ENCODE results near the gene DCAF11.

DCAF11 gene

DNA sequence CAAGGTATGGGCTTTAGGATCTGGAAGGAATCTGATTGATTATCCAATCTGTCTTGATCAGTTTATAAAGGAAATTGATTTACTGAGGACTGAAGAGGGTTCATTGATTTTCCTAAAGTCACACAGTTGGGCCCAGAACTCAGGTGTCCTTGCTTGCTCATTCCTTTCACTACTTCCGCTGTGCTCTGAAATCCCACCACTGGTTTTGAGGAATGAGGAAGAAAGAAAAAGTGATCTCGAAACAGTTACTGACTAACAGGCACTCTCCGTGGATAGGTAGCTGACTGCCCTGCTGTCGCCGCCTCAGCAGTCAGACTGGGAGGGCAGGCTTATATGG lies 15.8 kb downstream of the DCAF11 start, which contains the start of gene FITM1:
TSS of gene FITM1 (plus strand) at position 280 of the 337 bp plus-strand sequence. CDS start 905 bp downstream, outside the sequence.
- no peak within 1 kb of the TSS for H3K18ac ChIP-seq (ENCODE audit: low read depth in 1 of 2, low read length in 2 of 2)
- H3K36me3 ChIP-seq (ENCODE audit: control insufficient read depth in 1 of 2, insufficient read depth in 2 of 2, low read depth in 1 of 2, low read length in 2 of 2), result peaks cover 0 to 12% of the 10 kb centered on the region in 2 experiments
- no peak within 1 kb of the TSS for H3K27ac ChIP-seq (ENCODE audit: low read length, poor library complexity, severe bottlenecking)
- peaks cover under 1% of the 10 kb centered on the region for H3K4me1 ChIP-seq (ENCODE audit: control insufficient read depth, insufficient read depth, low read depth, low read length)
- H2BK120ac ChIP-seq (ENCODE audit: low read depth, low read length), result no peak within 1 kb of the TSS
- no peak within 1 kb of the TSS for H2BK12ac ChIP-seq (ENCODE audit: low read length in 2 of 2)
- WGBS, result 89% methylated on average over 5 of the region's 5 CpGs
- no peak within 1 kb of the TSS for H2AK5ac ChIP-seq (ENCODE audit: low read length, severe bottlenecking)
- H3K9ac ChIP-seq (ENCODE audit: low read length), result no peak within 1 kb of the TSS
- no peak within 1 kb of the TSS for H4K8ac ChIP-seq (ENCODE audit: low read length)
- no peaks in the 10 kb centered on the region for H3K9me3 ChIP-seq (ENCODE audit: control insufficient read depth, low read length)
- H4K91ac ChIP-seq (ENCODE audit: low read length), result no peak within 1 kb of the TSS
- no peak within 1 kb of the TSS for H2AFZ ChIP-seq (ENCODE audit: low read depth, low read length)
- no peak within 1 kb of the TSS for H3K14ac ChIP-seq (ENCODE audit: low read length in 2 of 2)
- H3K4ac ChIP-seq (ENCODE audit: low read depth in 1 of 2, low read length in 2 of 2), result no peak within 1 kb of the TSS
- no peak for DNase-seq
- H3K4me2 ChIP-seq (ENCODE audit: low read length, poor library complexity, severe bottlenecking), result no peak within 1 kb of the TSS
- H3K23ac ChIP-seq (ENCODE audit: low read length in 2 of 2), result no peak within 1 kb of the TSS
- no peaks in the 10 kb centered on the region for H3K79me1 ChIP-seq (replicated peaks; ENCODE audit: low read length, poor library complexity, severe bottlenecking)
- no peak within 1 kb of the TSS for H2BK15ac ChIP-seq (ENCODE audit: low read depth, poor library complexity, severe bottlenecking)
- no peak within 1 kb of the TSS for H3K4me3 ChIP-seq (ENCODE audit: insufficient read depth in 1 of 2, low read depth in 1 of 2, low read length in 2 of 2)
- H3K27me3 ChIP-seq (ENCODE audit: control insufficient read depth in 1 of 2, insufficient read depth in 1 of 2, low read length in 2 of 2), result no peaks in the 10 kb centered on the region
- H2BK5ac ChIP-seq (ENCODE audit: low read depth, low read length, poor library complexity, severe bottlenecking), result no peak within 1 kb of the TSS

DNA sequence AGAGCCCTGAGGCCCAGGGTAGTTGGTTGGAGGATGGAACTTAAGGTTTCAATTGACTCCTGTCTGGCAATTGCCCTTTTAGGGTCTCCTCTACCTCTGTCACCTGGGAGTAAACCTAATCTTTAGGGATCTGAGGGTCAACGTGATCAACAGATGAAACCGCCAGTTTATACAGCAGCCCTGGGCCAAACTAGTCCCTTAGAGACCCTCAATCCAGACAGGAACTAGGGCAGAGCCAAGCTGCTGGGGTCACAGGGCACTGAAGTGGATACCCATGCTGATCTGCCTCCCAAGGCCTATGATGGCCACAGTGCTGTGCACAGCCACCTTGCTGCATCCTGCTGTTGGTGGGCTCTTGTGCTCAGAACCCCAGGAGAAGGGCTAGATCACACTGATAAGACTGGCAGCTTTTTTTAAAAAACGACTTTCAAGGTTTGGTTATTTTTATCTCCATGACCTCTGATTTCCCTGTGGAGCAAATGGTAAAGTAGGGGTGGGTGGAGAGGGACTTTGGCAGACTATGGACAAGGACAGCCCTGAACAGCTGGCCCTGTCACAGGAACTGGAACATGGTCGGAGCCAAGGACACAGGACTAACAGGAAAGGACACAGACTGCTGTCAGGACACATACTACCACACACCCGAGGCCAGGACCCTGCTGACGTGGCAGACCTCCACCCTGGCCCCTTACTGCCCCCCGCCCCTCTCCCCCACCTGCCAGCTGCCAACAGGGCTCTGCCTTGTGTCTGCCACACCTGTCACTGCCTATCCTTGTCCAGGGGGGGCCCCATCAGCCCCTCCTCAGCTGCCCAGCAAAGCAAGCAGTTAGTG lies 16.4 kb downstream of the DCAF11 start:
- H4K91ac ChIP-seq (ENCODE audit: low read length), result no peak overlapping the region
- H4K8ac ChIP-seq (ENCODE audit: low read length), result no peak overlapping the region
- no peak overlapping the region for H2AFZ ChIP-seq (ENCODE audit: low read depth, low read length)
- no peaks in the 10 kb centered on the region for H3K27me3 ChIP-seq (ENCODE audit: control insufficient read depth in 1 of 2, insufficient read depth in 1 of 2, low read length in 2 of 2)
- H2BK15ac ChIP-seq (ENCODE audit: low read depth, poor library complexity, severe bottlenecking), result no peak overlapping the region
- H2AK5ac ChIP-seq (ENCODE audit: low read length, severe bottlenecking), result no peak overlapping the region
- H2BK5ac ChIP-seq (ENCODE audit: low read depth, low read length, poor library complexity, severe bottlenecking), result no peak overlapping the region
- no peak overlapping the region for H3K18ac ChIP-seq (ENCODE audit: low read depth in 1 of 2, low read length in 2 of 2)
- H3K14ac ChIP-seq (ENCODE audit: low read length in 2 of 2), result no peak overlapping the region
- 75% methylated on average over 6 of the region's 7 CpGs for WGBS
- no peak overlapping the region for H2BK12ac ChIP-seq (ENCODE audit: low read length in 2 of 2)
- no peak overlapping the region for H3K9ac ChIP-seq (ENCODE audit: low read length)
- H3K4me2 ChIP-seq (ENCODE audit: low read length, poor library complexity, severe bottlenecking), result no peak overlapping the region
- H3K36me3 ChIP-seq (ENCODE audit: control insufficient read depth in 1 of 2, insufficient read depth in 2 of 2, low read depth in 1 of 2, low read length in 2 of 2), result peaks cover 0 to 12% of the 10 kb centered on the region in 2 experiments
- no peaks in the 10 kb centered on the region for H3K9me3 ChIP-seq (ENCODE audit: control insufficient read depth, low read length)
- H3K4ac ChIP-seq (ENCODE audit: low read depth in 1 of 2, low read length in 2 of 2), result no peak overlapping the region
- no peak for DNase-seq
- no peak overlapping the region for H2BK120ac ChIP-seq (ENCODE audit: low read depth, low read length)
- no peak overlapping the region for H3K23ac ChIP-seq (ENCODE audit: low read length in 2 of 2)
- no peak overlapping the region for H3K4me3 ChIP-seq (ENCODE audit: insufficient read depth in 1 of 2, low read depth in 1 of 2, low read length in 2 of 2)
- H3K79me1 ChIP-seq (replicated peaks; ENCODE audit: low read length, poor library complexity, severe bottlenecking), result no peaks in the 10 kb centered on the region
- H3K4me1 ChIP-seq (ENCODE audit: control insufficient read depth, insufficient read depth, low read depth, low read length), result peaks cover 4% of the 10 kb centered on the region
- H3K27ac ChIP-seq (ENCODE audit: low read length, poor library complexity, severe bottlenecking), result no peak overlapping the region

DNA sequence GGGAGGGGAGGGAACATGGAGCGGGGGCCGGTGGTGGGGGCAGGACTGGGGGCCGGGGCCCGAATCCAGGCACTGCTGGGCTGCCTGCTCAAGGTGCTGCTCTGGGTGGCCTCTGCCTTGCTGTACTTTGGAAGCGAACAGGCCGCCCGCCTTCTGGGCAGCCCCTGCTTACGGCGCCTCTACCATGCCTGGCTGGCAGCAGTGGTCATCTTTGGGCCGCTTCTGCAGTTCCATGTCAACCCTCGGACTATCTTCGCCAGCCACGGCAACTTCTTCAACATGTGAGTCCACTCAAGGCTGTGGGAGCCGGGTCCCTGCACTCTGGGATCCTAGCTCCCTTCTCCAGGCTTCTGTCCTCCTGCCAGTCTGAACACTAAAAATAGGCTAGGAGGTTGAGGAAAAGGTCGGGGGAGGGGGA lies 17.0 kb downstream of the DCAF11 start:
- Histone ChIP-seq H3K14ac (ENCODE audit: low read length in 2 of 2) (no peak overlapping the region), H3K79me1 (replicated peaks; ENCODE audit: low read length, poor library complexity, severe bottlenecking) (peaks cover 3% of the 10 kb centered on the region), H3K27ac (ENCODE audit: low read length, poor library complexity, severe bottlenecking) (no peak overlapping the region), H2BK15ac (ENCODE audit: low read depth, poor library complexity, severe bottlenecking) (no peak overlapping the region), H2BK5ac (ENCODE audit: low read depth, low read length, poor library complexity, severe bottlenecking) (no peak overlapping the region), H3K27me3 (ENCODE audit: control insufficient read depth in 1 of 2, insufficient read depth in 1 of 2, low read length in 2 of 2) (no peaks in the 10 kb centered on the region), H3K23ac (ENCODE audit: low read length in 2 of 2) (no peak overlapping the region), H4K8ac (ENCODE audit: low read length) (no peak overlapping the region), H2BK120ac (ENCODE audit: low read depth, low read length) (no peak overlapping the region), H3K9me3 (ENCODE audit: control insufficient read depth, low read length) (no peaks in the 10 kb centered on the region), H3K18ac (ENCODE audit: low read depth in 1 of 2, low read length in 2 of 2) (no peak overlapping the region), H4K91ac (ENCODE audit: low read length) (no peak overlapping the region), H3K9ac (ENCODE audit: low read length) (no peak overlapping the region), H2AK5ac (ENCODE audit: low read length, severe bottlenecking) (no peak overlapping the region), H3K36me3 (ENCODE audit: control insufficient read depth in 1 of 2, insufficient read depth in 2 of 2, low read depth in 1 of 2, low read length in 2 of 2) (peaks cover 0 to 12% of the 10 kb centered on the region in 2 experiments), H3K4me1 (ENCODE audit: control insufficient read depth, insufficient read depth, low read depth, low read length) (peaks cover 6% of the 10 kb centered on the region), H3K4me3 (ENCODE audit: insufficient read depth in 1 of 2, low read depth in 1 of 2, low read length in 2 of 2) (no peak overlapping the region), H2AFZ (ENCODE audit: low read depth, low read length) (no peak overlapping the region), H2BK12ac (ENCODE audit: low read length in 2 of 2) (no peak overlapping the region), H3K4me2 (ENCODE audit: low read length, poor library complexity, severe bottlenecking) (no peak overlapping the region), H3K4ac (ENCODE audit: low read depth in 1 of 2, low read length in 2 of 2) (no peak overlapping the region)
- no peak for DNase-seq
- 91% methylated on average over 15 of the region's 15 CpGs for WGBS

DNA sequence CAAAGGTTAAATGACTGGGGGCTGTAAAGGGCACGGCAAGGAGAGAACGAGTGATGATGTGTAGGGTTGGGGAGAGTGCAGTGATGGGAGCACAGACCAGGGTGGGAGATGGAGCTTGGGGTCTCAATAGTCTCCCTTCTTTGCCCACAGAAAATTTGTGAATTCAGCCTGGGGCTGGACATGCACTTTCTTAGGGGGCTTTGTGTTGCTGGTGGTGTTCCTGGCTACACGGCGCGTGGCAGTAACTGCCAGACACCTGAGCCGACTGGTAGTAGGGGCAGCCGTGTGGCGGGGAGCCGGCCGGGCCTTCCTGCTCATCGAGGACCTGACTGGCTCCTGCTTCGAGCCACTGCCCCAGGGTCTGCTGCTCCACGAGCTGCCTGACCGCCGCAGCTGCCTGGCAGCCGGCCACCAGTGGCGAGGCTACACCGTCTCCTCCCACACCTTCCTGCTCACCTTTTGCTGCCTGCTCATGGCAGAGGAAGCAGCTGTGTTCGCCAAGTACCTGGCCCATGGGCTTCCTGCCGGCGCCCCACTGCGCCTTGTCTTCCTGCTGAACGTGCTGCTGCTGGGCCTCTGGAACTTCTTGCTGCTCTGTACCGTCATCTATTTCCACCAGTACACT lies 17.6 kb downstream of the DCAF11 start:
- Histone ChIP-seq H3K4ac (ENCODE audit: low read depth in 1 of 2, low read length in 2 of 2) (no peak overlapping the region), H4K91ac (ENCODE audit: low read length) (no peak overlapping the region), H3K27ac (ENCODE audit: low read length, poor library complexity, severe bottlenecking) (no peak overlapping the region), H3K4me1 (ENCODE audit: control insufficient read depth, insufficient read depth, low read depth, low read length) (peaks cover 11% of the 10 kb centered on the region), H2BK12ac (ENCODE audit: low read length in 2 of 2) (no peak overlapping the region), H3K14ac (ENCODE audit: low read length in 2 of 2) (no peak overlapping the region), H2AFZ (ENCODE audit: low read depth, low read length) (no peak overlapping the region), H3K9me3 (ENCODE audit: control insufficient read depth, low read length) (no peaks in the 10 kb centered on the region), H2BK15ac (ENCODE audit: low read depth, poor library complexity, severe bottlenecking) (no peak overlapping the region), H3K4me2 (ENCODE audit: low read length, poor library complexity, severe bottlenecking) (no peak overlapping the region), H3K23ac (ENCODE audit: low read length in 2 of 2) (no peak overlapping the region), H3K4me3 (ENCODE audit: insufficient read depth in 1 of 2, low read depth in 1 of 2, low read length in 2 of 2) (no peak overlapping the region), H3K27me3 (ENCODE audit: control insufficient read depth in 1 of 2, insufficient read depth in 1 of 2, low read length in 2 of 2) (no peaks in the 10 kb centered on the region), H3K18ac (ENCODE audit: low read depth in 1 of 2, low read length in 2 of 2) (no peak overlapping the region), H2AK5ac (ENCODE audit: low read length, severe bottlenecking) (no peak overlapping the region), H3K9ac (ENCODE audit: low read length) (no peak overlapping the region), H4K8ac (ENCODE audit: low read length) (peak overlapping the region; percentile 36), H2BK5ac (ENCODE audit: low read depth, low read length, poor library complexity, severe bottlenecking) (no peak overlapping the region), H3K36me3 (ENCODE audit: control insufficient read depth in 1 of 2, insufficient read depth in 2 of 2, low read depth in 1 of 2, low read length in 2 of 2) (peaks cover under 1 to 12% of the 10 kb centered on the region in 2 experiments), H3K79me1 (replicated peaks; ENCODE audit: low read length, poor library complexity, severe bottlenecking) (peaks cover 9% of the 10 kb centered on the region), H2BK120ac (ENCODE audit: low read depth, low read length) (no peak overlapping the region)
- WGBS, result 88% methylated on average over 24 of the region's 24 CpGs
- no peak for DNase-seq

Data from mesenchymal stem cell (in vitro differentiated cells and primary cell).